NCI-H2196 treated with DMSO at 0.1 percent for 48 hours (cell line): ENCODE measurements around the gene CTAG1A.
"Not testable (repeated sequence)": the region's sequence is repeated elsewhere in the genome, so short reads cannot be mapped to it uniquely, and the experiment has no call there.

Experiments used
- DNase-seq: peaks from one replicate; lab custom pipeline; 2025; ENCODE audit not compliant: unreplicated experiment; lab: John Stamatoyannopoulos, UW

Gene CTAG1A

DNA sequence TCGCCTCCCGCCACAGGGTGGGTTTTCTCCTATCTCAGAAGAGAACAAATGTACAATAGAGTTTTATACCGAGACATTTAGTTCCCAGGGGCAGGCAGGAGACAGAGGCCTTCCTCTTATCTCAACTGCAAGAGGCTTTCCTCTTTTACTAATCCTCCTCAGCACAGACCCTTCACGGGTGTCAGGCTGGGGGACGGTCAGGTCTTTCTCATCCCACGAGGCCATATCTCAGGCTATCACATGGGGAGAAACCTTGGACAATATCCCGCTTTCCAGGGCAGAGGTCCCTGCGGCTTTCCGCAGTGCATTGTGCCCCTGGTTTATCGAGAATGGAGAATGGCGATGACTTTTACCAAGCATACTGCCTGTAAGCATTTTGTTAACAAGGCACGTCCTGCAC, 23.9 kb downstream of the CTAG1A start:
- DNase-seq = not testable (repeated sequence)

DNA sequence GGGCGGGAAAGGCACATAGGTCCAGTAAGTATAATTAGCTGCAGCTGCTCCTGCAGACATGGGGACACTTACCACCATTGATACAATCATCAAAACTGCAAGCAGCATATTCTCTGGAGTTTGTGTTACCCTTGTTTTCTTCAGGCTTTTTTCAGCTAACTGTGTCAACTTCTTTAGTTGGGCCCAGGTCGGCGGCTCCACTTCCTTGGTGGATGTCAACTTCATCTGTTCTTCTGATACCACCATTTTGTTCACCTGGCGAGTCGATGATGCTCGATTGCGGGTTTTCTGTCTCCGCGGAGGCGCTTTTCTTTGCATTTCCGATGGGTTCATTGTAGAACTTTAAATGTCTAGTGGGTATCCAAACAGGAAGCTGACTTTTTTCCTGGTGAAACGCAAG, 26.2 kb downstream of the CTAG1A start:
- DNase-seq = not testable (repeated sequence)

DNA sequence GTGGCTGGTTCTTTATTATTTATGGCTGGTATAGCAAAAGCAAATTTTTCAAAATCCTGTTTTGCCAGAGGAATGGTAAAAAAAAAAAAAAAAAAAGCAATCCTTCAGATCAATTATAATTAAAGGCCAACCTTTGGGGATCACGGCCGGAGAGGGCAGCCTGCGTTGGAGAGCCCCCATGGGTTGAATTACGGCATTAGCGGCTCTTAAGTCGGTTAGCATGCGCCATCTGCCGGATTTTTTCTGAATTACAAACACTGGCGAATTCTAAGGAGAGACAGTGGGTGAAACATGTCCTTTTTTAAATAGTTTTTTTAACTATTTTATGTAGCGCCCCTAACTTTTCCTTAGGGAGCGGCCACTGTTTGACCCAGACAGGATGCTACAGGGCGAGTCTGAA, 28.7 kb downstream of the CTAG1A start:
- not testable (repeated sequence) for DNase-seq

DNA sequence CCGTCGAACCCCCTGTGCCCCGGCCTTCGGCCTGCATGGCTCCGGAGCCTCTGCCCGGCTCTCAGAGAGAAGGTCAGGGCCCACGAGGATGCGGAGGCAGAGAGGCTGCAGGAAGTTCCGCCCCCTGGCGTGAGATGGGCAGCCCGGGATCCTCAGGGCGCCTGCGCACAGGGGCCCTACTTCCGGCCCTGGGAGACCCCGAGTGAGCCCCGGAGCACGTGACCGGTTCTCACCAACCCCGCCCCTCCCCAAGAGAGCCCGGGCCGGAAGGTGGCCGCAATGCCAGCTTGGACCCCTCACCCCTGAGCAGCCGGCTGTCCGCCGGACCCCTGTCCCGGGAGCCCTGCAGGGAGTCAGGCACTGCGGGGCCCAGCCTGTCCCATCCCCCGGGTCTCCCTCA, 34.2 kb downstream of the CTAG1A start, which contains the start of gene CTAG1B:
Gene CTAG1B, minus strand, starts transcription at position 101 of the 400 bp plus-strand sequence. Its CDS starts 64 bp downstream, at position 37.
- DNase-seq = not testable (repeated sequence)

DNA sequence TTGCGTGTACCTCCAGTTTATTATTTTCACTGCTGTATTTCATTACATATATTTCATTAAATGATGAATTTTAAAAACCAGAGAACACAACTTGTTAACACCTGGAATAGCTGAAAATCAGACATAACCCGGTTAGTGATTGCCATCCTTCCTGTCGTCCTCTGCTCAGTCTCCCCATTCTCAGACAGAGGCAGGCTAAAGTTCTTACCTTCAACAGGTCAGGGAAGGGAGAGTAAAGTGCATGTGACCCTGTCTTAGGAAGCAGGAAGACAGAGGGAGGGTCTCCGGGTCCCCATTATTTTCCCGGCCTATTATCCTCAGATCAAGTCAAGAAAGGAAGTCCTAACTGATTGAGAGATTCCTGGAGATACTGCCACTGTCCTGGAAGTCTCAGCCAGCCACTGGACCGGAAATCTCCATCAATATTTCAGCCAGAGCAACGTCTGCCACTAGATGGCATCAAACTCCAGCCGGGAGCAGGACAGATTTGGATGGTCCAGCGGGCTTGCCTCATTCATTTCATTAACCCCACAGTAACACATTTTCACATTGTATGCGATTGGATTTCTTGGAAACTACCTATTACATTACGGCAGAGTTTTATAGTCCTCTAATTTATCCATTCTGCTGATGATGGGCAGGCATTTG, 36.0 kb downstream of the CTAG1A start:
- not testable (repeated sequence) for DNase-seq

DNA sequence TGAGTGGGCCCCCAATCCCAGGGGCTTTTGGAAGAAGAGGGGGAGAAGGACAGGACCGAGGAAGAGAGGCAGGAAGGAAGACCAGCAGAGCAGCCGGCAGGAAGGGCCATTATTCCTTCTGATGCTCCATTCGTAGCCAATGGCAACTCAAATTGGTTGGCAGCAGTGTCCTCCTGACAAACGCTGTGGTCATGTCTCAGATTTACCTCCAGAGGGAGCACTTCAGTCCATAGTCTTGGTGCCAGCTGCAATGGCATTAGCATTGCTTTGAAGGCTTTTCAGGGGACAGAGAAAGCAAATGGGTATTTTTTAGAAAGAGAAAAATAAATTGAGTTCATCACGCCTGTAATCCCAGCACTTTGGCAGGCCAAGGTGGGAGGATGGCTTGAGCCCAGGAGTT, 44.0 kb downstream of the CTAG1A start:
- not testable (repeated sequence) for DNase-seq

DNA sequence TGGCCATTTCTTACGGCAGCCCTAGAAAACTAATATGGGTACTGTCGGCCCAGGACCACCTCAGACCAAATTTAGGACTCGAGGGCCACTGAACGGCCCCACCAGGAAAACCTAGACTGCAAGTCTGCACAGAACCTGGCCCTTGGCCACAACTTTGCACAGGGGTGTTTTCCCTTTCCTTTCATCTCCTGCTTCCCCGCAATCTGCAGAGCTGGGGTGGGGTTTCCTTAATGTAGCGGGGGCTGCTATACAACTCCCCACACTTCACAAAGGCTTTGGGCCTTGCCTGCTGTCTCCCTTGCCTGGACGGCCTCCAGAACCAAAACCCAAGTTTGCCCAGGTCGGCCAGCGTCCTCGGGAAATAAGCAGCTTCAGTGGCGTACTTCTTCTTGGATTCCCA, 46.0 kb downstream of the CTAG1A start:
- not testable (repeated sequence) for DNase-seq

DNA sequence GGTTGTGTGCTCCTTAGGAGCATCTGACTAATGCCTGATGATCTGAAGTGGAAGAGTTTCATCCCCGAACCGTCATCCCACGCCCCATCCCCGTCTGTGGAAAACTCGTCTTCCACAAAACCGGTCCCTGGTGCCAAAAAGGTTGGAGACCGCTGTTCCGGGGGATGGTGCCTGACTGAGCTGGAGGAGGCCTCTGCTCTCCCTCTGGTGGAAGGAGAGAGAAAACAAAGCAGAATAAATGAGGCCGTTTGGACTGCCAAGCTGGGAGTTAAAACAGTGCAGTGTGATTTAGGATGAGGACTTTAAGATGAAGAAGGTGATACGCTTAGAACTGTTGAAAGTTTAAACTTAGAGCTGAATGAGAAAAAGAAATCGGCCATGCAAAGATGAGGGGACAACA, 48.7 kb downstream of the CTAG1A start:
- not testable (repeated sequence) for DNase-seq
